Suppressor macrophage treated with lipopolysaccharide for 1 hour (primary cell): ENCODE data around the gene PXMP4.
"Not testable (repeated sequence)": the region's sequence is repeated elsewhere in the genome, so short reads cannot be mapped to it uniquely, and the experiment has no call there.

Experiments used
- DNase-seq, 3 donors: peaks; one replicate each; pipeline ENCODE4 v3.0.0-alpha.2; 2020 to 2022

PXMP4 gene

DNA sequence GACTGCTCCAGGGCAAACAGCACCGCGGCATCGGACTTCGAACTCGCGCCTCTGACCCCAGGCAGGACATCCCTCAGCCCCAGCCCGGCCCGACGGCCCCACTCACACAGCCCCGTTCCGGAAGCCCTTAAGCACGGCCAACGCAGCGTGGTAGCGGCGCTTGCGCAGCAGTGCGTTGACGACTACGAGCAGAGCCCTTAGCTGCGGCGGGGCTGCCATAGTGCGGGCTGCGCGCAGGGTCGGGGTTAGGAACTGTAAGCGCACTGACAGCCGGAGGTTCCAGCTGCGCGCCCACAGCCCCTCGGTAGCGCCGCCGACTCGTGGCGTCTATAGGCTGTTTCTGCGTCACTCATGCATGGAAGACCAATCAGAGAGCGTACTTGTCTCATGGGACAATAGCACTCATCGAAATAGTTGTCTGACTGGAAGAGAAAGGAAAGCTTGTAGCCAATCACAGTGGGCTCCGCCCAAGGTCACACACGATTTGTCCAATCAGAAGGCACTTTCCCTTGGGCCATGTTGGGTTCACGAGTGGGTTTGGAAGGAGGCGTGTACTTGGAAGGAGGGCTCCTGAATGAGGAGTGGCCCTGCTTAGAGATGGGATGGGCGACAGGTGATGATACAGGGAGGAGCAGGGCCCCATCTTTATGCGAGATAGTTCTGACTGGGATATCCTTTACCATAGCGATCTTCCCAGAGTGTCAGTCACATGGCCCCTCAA is at the start of gene PXMP4:
Gene PXMP4 (minus strand): TSS at position 322 of the 721 bp plus-strand sequence. CDS start 103 bp downstream, at position 219.
- DNase-seq = peak; percentile 93 to 98 (median 97)

- DNase-seq = no peak
Measured at GRCh38 chr20:33769043-33769442, 48.9 kb upstream of the PXMP4 start.

- no peak for DNase-seq
Measured at GRCh38 chr20:33767777-33768138, 47.6 kb upstream of the PXMP4 start.

GRCh38 chr20:33766686-33767085 is 46.6 kb upstream of the PXMP4 start:
- no peak for DNase-seq

DNA sequence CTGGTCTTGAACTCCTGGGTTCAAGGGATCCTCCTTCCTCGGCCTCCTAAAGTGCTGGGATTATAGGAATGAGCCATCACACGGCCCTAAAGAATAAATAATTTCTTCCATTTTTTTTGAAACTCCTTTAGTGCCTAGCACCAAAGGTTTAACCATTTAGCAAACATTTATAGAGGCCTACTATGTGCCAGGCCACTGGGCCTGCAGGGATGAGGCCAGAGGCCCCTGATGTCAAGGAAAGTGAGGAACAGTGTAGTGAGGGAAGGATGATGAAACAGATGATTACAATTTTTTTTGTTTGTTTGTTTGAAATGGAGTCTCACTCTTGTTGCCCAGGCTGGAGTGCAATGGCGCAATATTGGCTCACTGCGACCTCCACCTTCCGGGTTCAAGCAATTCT is 45.5 kb upstream of the PXMP4 start:
- no peak for DNase-seq

- no peak for DNase-seq
Measured at GRCh38 chr20:33765099-33765498, 45.0 kb upstream of the PXMP4 start.

DNA sequence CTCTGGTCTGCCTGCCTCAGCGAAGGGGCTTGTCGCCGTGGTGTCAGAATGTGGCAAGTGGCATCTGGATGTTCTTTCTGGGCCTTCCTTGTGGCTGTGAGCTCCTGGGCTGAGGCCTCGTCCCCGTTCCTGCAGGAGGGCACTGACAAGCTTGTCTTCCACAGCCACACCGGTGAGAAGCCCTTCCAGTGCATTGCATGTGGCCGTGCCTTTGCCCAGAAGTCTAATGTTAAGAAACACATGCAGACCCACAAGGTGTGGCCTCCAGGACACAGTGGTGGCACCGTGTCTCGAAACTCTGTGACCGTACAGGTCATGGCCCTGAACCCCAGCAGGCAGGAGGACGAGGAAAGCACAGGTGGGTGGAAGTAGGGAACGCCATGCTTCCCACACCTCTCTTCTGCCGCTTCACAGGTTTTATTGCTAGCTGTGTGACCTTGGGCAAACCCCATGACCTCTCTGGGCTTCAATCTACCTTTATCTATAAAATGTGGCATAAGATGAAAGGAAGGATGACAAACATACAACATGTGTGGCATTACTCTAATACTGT is 41.7 kb upstream of the PXMP4 start:
- DNase-seq = no peak

DNA sequence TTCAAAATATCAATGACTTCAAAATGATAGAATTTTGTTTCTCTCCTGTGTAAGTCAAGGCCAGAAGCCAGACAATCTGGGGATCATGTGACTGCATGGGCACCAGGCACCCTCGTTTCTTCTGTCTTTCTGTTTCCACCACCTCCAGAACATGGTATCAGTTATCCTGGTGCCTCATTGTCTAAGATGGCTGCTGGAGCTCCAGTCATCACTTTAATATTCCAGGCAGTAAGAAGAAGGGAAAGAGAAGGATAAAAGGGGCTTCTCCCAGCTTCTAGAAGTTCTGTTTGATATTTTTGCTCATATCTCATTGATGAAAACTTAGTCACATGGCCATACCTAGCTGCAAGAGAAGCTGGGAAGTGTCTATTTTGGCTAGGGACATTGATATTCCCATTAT is 37.3 kb upstream of the PXMP4 start:
- DNase-seq = no peak

DNA sequence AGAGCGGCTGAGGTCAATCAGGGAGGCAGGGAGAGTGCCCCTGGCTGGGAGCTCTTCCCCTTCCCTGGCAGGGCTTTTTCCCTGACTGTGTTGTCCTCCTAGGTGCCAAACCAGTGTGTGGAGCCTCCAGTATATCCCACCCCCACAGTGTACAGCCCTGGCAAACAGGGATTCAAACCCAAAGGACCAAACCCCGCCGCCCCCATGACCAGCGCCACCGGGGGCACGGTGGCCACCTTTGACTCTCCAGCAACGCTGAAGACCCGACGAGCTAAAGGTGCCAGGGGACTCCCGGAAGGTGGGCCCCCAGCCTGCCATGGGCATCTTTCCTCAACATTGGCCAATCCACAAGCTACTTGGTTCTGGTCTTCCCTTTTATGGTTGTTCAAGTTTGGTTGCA is 36.9 kb upstream of the PXMP4 start:
- DNase-seq = no peak

DNA sequence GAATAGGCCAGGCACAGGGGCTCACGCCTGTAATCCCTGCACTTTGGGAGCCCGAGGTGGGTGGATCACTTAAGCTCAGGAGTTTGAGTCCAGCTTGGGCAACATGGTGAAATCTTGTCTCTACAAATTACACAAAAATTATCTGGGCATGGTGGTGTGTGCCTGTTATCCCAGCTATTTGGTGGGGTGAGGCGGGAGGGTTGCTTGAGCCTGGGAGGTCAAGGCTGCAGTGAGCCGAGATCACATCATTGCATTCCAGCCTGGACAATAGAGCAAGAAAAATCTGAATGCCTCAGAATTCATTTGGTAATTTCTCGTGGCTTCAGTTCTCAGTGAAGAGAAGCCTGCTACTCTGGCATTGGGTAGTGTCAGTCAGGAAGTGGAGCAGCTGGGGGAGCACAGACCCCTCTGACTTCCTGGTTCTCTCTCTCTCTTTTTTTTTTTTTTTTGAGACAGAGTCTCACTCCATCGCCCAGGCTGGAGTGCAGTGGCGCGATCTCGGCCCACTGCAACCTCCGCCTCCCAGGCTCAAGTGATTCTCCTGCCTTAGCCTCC is 35.9 kb upstream of the PXMP4 start:
- not testable (repeated sequence) for DNase-seq

DNA sequence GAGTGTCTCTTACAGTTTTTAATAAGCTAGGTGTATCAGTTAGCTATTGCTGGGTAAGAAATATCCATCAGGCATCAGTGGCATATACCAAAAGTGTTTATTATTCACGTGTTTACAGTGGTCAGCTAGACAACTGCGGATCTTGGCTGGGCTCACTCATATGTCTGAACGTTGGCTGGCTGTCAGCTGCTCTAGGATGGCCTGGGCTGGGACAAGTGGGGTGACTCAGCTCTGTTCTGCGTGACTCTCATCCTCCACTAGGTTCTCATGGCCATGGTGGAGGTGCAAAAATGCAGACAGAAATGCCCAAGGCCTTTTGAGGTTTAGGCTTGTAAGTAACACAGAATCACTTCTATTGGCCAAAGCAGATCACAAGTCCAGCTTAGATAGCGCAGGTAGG is 33.7 kb upstream of the PXMP4 start:
- no peak for DNase-seq

DNA sequence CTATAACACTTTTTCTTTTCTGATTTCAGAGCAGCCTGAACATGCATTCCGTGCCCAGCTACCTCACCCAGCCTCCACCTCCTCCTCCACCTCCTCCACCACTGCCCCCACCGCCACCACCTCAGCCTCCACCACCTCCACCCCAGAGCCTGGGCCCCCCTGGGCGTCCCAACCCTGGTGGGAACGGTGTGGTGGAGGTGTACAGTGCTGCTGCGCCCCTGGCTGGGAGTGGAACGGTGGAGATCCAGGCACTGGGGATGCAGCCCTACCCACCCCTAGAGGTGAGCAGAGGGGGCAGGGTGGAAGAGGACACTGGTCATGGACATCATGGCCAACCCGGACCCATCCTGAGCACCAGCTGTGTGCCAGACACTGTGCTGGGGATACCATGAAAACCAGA is 33.0 kb upstream of the PXMP4 start:
- no peak for DNase-seq

GRCh38 chr20:33751775-33752174 is 31.7 kb upstream of the PXMP4 start:
- no peak for DNase-seq

GRCh38 chr20:33746325-33746998 is 26.4 kb upstream of the PXMP4 start:
- no peak for DNase-seq

GRCh38 chr20:33744773-33745385 is 24.8 kb upstream of the PXMP4 start:
- DNase-seq = no peak

DNA sequence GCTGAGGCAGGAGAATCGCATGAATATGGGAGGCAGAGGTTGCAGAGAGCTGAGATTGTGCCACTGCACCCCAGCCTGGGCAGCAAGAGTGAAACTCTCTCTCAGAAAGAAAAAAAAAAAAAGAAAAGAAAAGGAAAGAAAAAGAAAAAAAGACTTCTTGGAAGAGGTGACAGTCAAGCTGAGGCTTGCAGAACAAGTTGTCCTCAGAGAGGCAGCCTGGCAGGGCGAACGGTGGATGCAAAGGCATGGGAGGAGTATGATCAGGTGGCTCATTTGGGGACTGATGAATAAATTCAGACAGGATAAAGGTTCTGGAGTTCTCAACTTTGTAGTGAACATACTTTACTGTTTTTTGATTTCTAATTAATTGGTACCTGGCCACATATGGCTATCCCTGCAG is 24.1 kb upstream of the PXMP4 start:
- no peak for DNase-seq

DNA sequence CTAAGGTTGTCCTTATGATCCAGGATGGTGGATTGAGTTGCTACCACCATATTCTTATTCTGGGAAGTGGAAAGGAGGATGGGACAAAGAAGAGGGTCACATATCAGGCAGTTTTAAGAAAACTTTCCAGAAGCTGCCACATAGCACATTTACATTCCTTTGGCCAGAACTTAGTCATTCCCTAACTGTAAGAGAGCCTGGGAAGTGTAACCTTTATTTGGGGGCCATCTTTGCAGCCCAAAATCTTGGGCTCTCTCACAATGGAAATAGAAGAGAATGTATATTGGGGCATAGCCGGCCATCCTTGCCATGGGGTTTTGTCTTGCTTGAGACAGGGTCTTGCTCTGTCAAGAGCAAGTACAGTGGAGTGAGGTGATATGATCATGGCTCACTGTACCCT is 20.1 kb upstream of the PXMP4 start:
- no peak for DNase-seq

- no peak for DNase-seq
Measured at GRCh38 chr20:33739493-33739892, 19.4 kb upstream of the PXMP4 start.

- DNase-seq = no peak
Measured at GRCh38 chr20:33736962-33737361, 16.9 kb upstream of the PXMP4 start.

- DNase-seq = peak; percentile 85 to 92 (median 88)
Measured at GRCh38 chr20:33733654-33734576, 13.8 kb upstream of the PXMP4 start.

DNA sequence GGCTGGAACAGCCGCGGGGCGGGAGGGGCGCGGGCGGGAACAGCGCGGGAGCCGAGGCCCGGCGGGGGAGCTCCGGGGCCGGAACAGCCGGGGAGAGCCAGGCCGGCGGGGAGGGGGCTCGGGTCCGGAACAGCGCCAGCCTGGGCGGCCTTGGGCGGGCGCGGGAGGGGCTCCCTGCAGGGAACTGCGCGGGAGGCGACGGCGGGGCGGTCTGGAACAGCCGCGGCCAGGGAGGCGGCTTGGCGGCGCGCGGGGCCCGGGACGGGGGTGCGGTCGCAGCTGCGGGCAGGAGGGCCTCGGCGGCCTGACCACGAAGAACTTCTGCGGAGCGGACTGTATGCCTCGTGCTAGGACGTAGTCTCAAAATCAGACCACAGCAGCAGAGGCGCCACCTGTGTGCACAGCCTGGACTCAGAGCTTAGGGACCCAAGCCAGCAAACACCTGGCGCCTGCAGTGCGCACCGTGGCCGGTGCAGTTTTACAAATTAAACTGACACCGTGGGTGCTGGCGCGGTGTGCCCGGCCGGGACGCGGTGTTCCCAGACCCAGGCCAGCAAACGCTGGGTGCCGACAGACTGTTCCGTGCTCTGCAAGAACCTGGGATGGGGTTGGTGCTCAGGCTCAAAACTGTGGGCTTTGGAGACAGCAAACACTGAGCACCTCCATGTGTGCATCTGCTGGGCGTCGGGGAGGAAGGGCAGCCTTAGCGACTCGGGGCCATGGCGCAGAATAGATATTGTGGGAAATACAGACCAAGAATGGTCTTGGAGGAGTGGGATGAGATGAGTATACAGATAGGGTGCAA is 12.3 kb upstream of the PXMP4 start:
- DNase-seq = peak in 2 of 3 donors; percentile 16 to 18
